ENCODE results near the gene AMMECR1L.
A peak's percentile ranks its signal among the peaks of the same experiment; 100 is the strongest.
"Not testable (repeated sequence)": the region's sequence is repeated elsewhere in the genome, so short reads cannot be mapped to it uniquely, and the experiment has no call there.

The AMMECR1L gene

GRCh38 chr2:127829845-127830246 lies 55.9 kb downstream of the AMMECR1L start:
- Histone ChIP-seq H2BK15ac (ENCODE audit: low read length) (no peak overlapping the region), H3K23ac (ENCODE audit: low read depth, low read length, poor library complexity) (no peak overlapping the region), H3K79me1 (ENCODE audit: low read depth, low read length) (no peaks in the 10 kb centered on the region), H2BK120ac (ENCODE audit: low read depth, low read length) (no peak overlapping the region), H2BK12ac (ENCODE audit: low read length) (no peak overlapping the region), H3K27ac (replicated peaks; ENCODE audit: low read length) (no peak overlapping the region), H3K4ac (ENCODE audit: low read length) (no peak overlapping the region), H3K18ac (ENCODE audit: low read length) (no peak overlapping the region), H4K91ac (ENCODE audit: low read depth, low read length, poor library complexity) (no peak overlapping the region), H2BK5ac (ENCODE audit: low read length) (no peak overlapping the region), H3K27me3 (ENCODE audit: control insufficient read depth in 3 of 3, insufficient read depth in 3 of 3, low read depth in 1 of 3, low read length in 3 of 3) (no peaks in the 10 kb centered on the region), H3K9ac (ENCODE audit: low read depth, low read length, poor library complexity) (no peak overlapping the region), H2AFZ (ENCODE audit: low read length) (peak overlapping the region; percentile 77), H3K14ac (ENCODE audit: low read length) (no peak overlapping the region), H3K4me2 (ENCODE audit: insufficient read depth, low read length, poor library complexity, severe bottlenecking) (no peak overlapping the region), H4K8ac (ENCODE audit: low read depth, low read length) (no peak overlapping the region), H2AK5ac (ENCODE audit: low read depth, low read length) (no peak overlapping the region), H3K4me1 (ENCODE audit: control insufficient read depth in 2 of 2, insufficient read depth in 1 of 2, low read depth in 1 of 2, low read length in 2 of 2) (peaks cover 0 to 5% of the 10 kb centered on the region in 2 donors), H3K4me3 (ENCODE audit: low read length in 2 of 2) (no peak overlapping the region), H3K36me3 (replicated peaks in 1 of 2; ENCODE audit: control insufficient read depth in 2 of 2, insufficient read depth in 2 of 2, low read length in 2 of 2) (no peaks in the 10 kb centered on the region), H3K9me3 (replicated peaks in 1 of 2; ENCODE audit: control insufficient read depth in 2 of 2, insufficient read depth in 1 of 2, low read depth in 1 of 2, low read length in 2 of 2) (peaks cover 0 to 2% of the 10 kb centered on the region in 2 donors)
- WGBS, 2 donors (ENCODE audit: extremely low coverage in 2 of 2, insufficient read length in 2 of 2, insufficient replicate concordance in 1 of 2) = no CpG with 5 or more reads among the region's 5 CpGs
- no peak for DNase-seq (ENCODE audit: low spot score)

GRCh38 chr2:127826708-127827107 lies 59.0 kb downstream of the AMMECR1L start:
- not testable (repeated sequence) for H3K4me2 ChIP-seq (ENCODE audit: insufficient read depth, low read length, poor library complexity, severe bottlenecking); H3K79me1 ChIP-seq (ENCODE audit: low read depth, low read length); H2BK120ac ChIP-seq (ENCODE audit: low read depth, low read length); H2BK15ac ChIP-seq (ENCODE audit: low read length); H2AK5ac ChIP-seq (ENCODE audit: low read depth, low read length); H3K9ac ChIP-seq (ENCODE audit: low read depth, low read length, poor library complexity); H3K27ac ChIP-seq (replicated peaks; ENCODE audit: low read length); H3K27me3 ChIP-seq (ENCODE audit: control insufficient read depth in 3 of 3, insufficient read depth in 3 of 3, low read depth in 1 of 3, low read length in 3 of 3); H3K36me3 ChIP-seq (replicated peaks in 1 of 2; ENCODE audit: control insufficient read depth in 2 of 2, insufficient read depth in 2 of 2, low read length in 2 of 2); DNase-seq (ENCODE audit: low spot score); H3K14ac ChIP-seq (ENCODE audit: low read length); H3K18ac ChIP-seq (ENCODE audit: low read length); H3K4me3 ChIP-seq (ENCODE audit: low read length in 2 of 2); H3K23ac ChIP-seq (ENCODE audit: low read depth, low read length, poor library complexity); H2BK12ac ChIP-seq (ENCODE audit: low read length); H3K4me1 ChIP-seq (ENCODE audit: control insufficient read depth in 2 of 2, insufficient read depth in 1 of 2, low read depth in 1 of 2, low read length in 2 of 2); H2AFZ ChIP-seq (ENCODE audit: low read length); H2BK5ac ChIP-seq (ENCODE audit: low read length); H3K9me3 ChIP-seq (replicated peaks in 1 of 2; ENCODE audit: control insufficient read depth in 2 of 2, insufficient read depth in 1 of 2, low read depth in 1 of 2, low read length in 2 of 2); H4K91ac ChIP-seq (ENCODE audit: low read depth, low read length, poor library complexity); H4K8ac ChIP-seq (ENCODE audit: low read depth, low read length); H3K4ac ChIP-seq (ENCODE audit: low read length)
- no CpG with 5 or more reads among the region's 2 CpGs for WGBS, 2 donors (ENCODE audit: extremely low coverage in 2 of 2, insufficient read length in 2 of 2, insufficient replicate concordance in 1 of 2)

- no peak for DNase-seq (ENCODE audit: low spot score)
- no peak overlapping the region for H3K27ac ChIP-seq (replicated peaks; ENCODE audit: low read length)
- H2AFZ ChIP-seq (ENCODE audit: low read length) = no peak overlapping the region
- H4K8ac ChIP-seq (ENCODE audit: low read depth, low read length) = no peak overlapping the region
- no peaks in the 10 kb centered on the region for H3K79me1 ChIP-seq (ENCODE audit: low read depth, low read length)
- no CpG with 5 or more reads among the region's 12 CpGs for WGBS, 2 donors (ENCODE audit: extremely low coverage in 2 of 2, insufficient read length in 2 of 2, insufficient replicate concordance in 1 of 2)
- no peak overlapping the region for H3K14ac ChIP-seq (ENCODE audit: low read length)
- no peak overlapping the region for H2BK5ac ChIP-seq (ENCODE audit: low read length)
- H3K4me2 ChIP-seq (ENCODE audit: insufficient read depth, low read length, poor library complexity, severe bottlenecking) = no peak overlapping the region
- no peak overlapping the region for H3K23ac ChIP-seq (ENCODE audit: low read depth, low read length, poor library complexity)
- H3K4ac ChIP-seq (ENCODE audit: low read length) = no peak overlapping the region
- no peaks in the 10 kb centered on the region for H3K36me3 ChIP-seq (replicated peaks in 1 of 2; ENCODE audit: control insufficient read depth in 2 of 2, insufficient read depth in 2 of 2, low read length in 2 of 2)
- H3K9ac ChIP-seq (ENCODE audit: low read depth, low read length, poor library complexity) = no peak overlapping the region
- H3K18ac ChIP-seq (ENCODE audit: low read length) = no peak overlapping the region
- H3K27me3 ChIP-seq (ENCODE audit: control insufficient read depth in 3 of 3, insufficient read depth in 3 of 3, low read depth in 1 of 3, low read length in 3 of 3) = no peaks in the 10 kb centered on the region
- H2BK120ac ChIP-seq (ENCODE audit: low read depth, low read length) = no peak overlapping the region
- H3K4me3 ChIP-seq (ENCODE audit: low read length in 2 of 2) = no peak overlapping the region
- peaks cover 0 to 8% of the 10 kb centered on the region in 2 donors for H3K9me3 ChIP-seq (replicated peaks in 1 of 2; ENCODE audit: control insufficient read depth in 2 of 2, insufficient read depth in 1 of 2, low read depth in 1 of 2, low read length in 2 of 2)
- H3K4me1 ChIP-seq (ENCODE audit: control insufficient read depth in 2 of 2, insufficient read depth in 1 of 2, low read depth in 1 of 2, low read length in 2 of 2) = peaks cover 0 to 5% of the 10 kb centered on the region in 2 donors
- H2AK5ac ChIP-seq (ENCODE audit: low read depth, low read length) = no peak overlapping the region
- H4K91ac ChIP-seq (ENCODE audit: low read depth, low read length, poor library complexity) = no peak overlapping the region
- H2BK15ac ChIP-seq (ENCODE audit: low read length) = no peak overlapping the region
- H2BK12ac ChIP-seq (ENCODE audit: low read length) = no peak overlapping the region
Measured at GRCh38 chr2:127826047-127826446, 59.7 kb downstream of the AMMECR1L start.

- no CpG with 5 or more reads among the region's 6 CpGs for WGBS, 2 donors (ENCODE audit: extremely low coverage in 2 of 2, insufficient read length in 2 of 2, insufficient replicate concordance in 1 of 2)
Measured at GRCh38 chr2:127820080-127820668, 65.6 kb downstream of the AMMECR1L start.

More at GRCh38 chr2:127820080-127820668, 65.6 kb downstream of the AMMECR1L start:
- H3K4me3 ChIP-seq (ENCODE audit: low read length in 2 of 2) = no peak overlapping the region
- no peak overlapping the region for H2BK12ac ChIP-seq (ENCODE audit: low read length)
- H3K4me1 ChIP-seq (ENCODE audit: control insufficient read depth in 2 of 2, insufficient read depth in 1 of 2, low read depth in 1 of 2, low read length in 2 of 2) = no peaks in the 10 kb centered on the region
- peak overlapping the region; percentile 30 for H3K9ac ChIP-seq (ENCODE audit: low read depth, low read length, poor library complexity)
- H3K23ac ChIP-seq (ENCODE audit: low read depth, low read length, poor library complexity) = no peak overlapping the region
- H4K91ac ChIP-seq (ENCODE audit: low read depth, low read length, poor library complexity) = no peak overlapping the region
- no peak overlapping the region for H2AFZ ChIP-seq (ENCODE audit: low read length)
- no peak overlapping the region for H3K4me2 ChIP-seq (ENCODE audit: insufficient read depth, low read length, poor library complexity, severe bottlenecking)
- no peak overlapping the region for H3K4ac ChIP-seq (ENCODE audit: low read length)
- peaks cover 20 to 21% of the 10 kb centered on the region in 2 donors for H3K9me3 ChIP-seq (replicated peaks in 1 of 2; ENCODE audit: control insufficient read depth in 2 of 2, insufficient read depth in 1 of 2, low read depth in 1 of 2, low read length in 2 of 2)
- no peak overlapping the region for H4K8ac ChIP-seq (ENCODE audit: low read depth, low read length)
- H2BK120ac ChIP-seq (ENCODE audit: low read depth, low read length) = no peak overlapping the region
- no peak overlapping the region for H3K14ac ChIP-seq (ENCODE audit: low read length)
- H3K27me3 ChIP-seq (ENCODE audit: control insufficient read depth in 3 of 3, insufficient read depth in 3 of 3, low read depth in 1 of 3, low read length in 3 of 3) = peaks cover 0 to 2% (median 0%) of the 10 kb centered on the region in 3 experiments
- no peak overlapping the region for H3K18ac ChIP-seq (ENCODE audit: low read length)
- no peak overlapping the region for H3K27ac ChIP-seq (replicated peaks; ENCODE audit: low read length)
- H3K36me3 ChIP-seq (replicated peaks in 1 of 2; ENCODE audit: control insufficient read depth in 2 of 2, insufficient read depth in 2 of 2, low read length in 2 of 2) = no peaks in the 10 kb centered on the region
- no peak for DNase-seq (ENCODE audit: low spot score)
- H2AK5ac ChIP-seq (ENCODE audit: low read depth, low read length) = no peak overlapping the region
- no peak overlapping the region for H2BK5ac ChIP-seq (ENCODE audit: low read length)
- no peaks in the 10 kb centered on the region for H3K79me1 ChIP-seq (ENCODE audit: low read depth, low read length)
- no peak overlapping the region for H2BK15ac ChIP-seq (ENCODE audit: low read length)
